Prostate gland (tissue), 2 donors: ENCODE results near the gene C1R.

ENCODE experiments used
- CTCF ChIP-seq, 4 experiments: fragments of 200-600 bp in 2 of 4; fragments of 450-650 bp in 2 of 4; sonication (generic) in 2 of 4; IDR thresholded peaks; 1 replicate in 3 of 4; 2 replicates in 1 of 4; pipeline ENCODE4 v1.5.1; 2016 to 2019; ENCODE audit warnings: antibody characterized with exemption in 4 of 4, mild to moderate bottlenecking in 2 of 4, moderate library complexity in 2 of 4
- POLR2A ChIP-seq: fragments of 450-650 bp; IDR thresholded peaks from one replicate; pipeline ENCODE4 v1.6.1; 2016; ENCODE audit warnings: antibody characterized with exemption, mild to moderate bottlenecking
- POLR2AphosphoS5 ChIP-seq: sonication (generic); formaldehyde crosslinking; IDR thresholded peaks from one replicate; pipeline ENCODE4 v1.6.1; 2017; ENCODE audit warnings: antibody characterized with exemption

- no peak for TF ChIP-seq POLR2AphosphoS5
- TF ChIP-seq CTCF (IDR thresholded peaks at IDR 0.05): no peak
- no peak for TF ChIP-seq POLR2A
These were observed 23.8 kb downstream of the C1R start for GRCh38 chr12:7068240-7068993.
